ENCODE data around the gene ZNF75A. TPM values are rescaled to one million over a fixed set of nuclear protein-coding genes. Genes with fewer than 3 reads are reported as not detected.
"Not testable (repeated sequence)": the region's sequence is repeated elsewhere in the genome, so short reads cannot be mapped to it uniquely, and the experiment has no call there.

ZNF75A gene
- polyA plus RNA-seq = 27.1 TPM

DNA sequence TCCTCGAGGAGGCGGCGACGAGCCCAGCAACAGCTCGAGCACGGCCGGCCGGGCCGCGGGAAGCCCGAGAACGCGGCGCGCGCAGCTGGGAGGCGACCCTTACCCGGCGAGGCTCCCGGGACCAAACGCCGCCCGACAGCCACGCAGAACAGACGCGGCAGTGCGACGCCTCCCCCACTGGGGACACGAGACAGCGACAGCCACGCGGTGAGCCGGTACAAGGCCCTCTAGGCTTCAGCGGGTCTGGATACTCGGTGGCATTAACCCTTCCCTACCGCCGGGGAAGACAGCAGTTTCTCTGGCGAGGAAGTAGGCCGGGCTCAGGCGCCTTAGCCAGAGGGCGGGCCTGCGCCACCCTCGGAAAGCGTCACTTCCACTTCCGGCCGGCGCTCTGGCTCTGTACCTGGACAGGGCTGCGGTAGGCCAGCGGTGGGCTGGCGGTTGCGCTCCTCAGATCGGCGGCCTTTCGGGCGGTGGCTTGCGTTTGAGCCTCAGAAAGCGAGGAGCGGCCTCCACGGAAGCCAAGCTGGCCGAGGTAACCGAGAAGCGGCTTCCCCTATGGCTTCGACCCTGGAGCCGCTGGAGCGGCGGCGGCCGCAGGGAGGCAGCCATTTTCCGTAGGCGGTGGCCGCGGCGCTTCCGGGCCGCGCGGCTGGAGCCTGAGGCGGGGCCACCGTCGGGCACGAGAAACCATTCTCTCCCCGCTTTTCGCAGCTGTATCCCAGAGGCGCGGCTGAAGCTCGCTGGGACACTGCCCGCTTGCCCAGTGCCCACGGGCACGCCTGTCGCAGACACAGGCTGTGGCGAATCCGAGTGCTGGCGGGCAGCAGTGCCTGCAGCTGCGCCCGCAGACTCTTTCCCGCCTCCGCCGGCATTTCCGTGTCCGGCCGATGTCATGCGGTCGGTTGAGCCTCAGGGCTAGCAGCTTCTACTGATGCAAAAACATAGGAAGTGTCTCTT, at the start of gene ZNF75A, which contains the start of gene TIGD7:
TSS of gene ZNF75A (plus strand) at position 389 of the 960 bp plus-strand sequence. CDS start 2,932 bp downstream, outside the sequence.
TSS of gene TIGD7 (minus strand) at position 322 of the 960 bp plus-strand sequence. CDS start 4,816 bp downstream, outside the sequence.
- Mint-ChIP-seq H3K27ac (peak within 1 kb of the TSS; percentile 87 to 91 (median 88)), H3K4me1 (peaks cover 11 to 12% (median 11%) of the 10 kb centered on the region in 3 donors), H3K27me3 (no peaks in the 10 kb centered on the region), H3K4me3 (peak within 1 kb of the TSS; percentile 87 to 92 (median 90)), H3K9me3 (peaks cover 4 to 26% (median 22%) of the 10 kb centered on the region in 3 donors), H3K36me3 (peaks cover 23% of the 10 kb centered on the region)

DNA sequence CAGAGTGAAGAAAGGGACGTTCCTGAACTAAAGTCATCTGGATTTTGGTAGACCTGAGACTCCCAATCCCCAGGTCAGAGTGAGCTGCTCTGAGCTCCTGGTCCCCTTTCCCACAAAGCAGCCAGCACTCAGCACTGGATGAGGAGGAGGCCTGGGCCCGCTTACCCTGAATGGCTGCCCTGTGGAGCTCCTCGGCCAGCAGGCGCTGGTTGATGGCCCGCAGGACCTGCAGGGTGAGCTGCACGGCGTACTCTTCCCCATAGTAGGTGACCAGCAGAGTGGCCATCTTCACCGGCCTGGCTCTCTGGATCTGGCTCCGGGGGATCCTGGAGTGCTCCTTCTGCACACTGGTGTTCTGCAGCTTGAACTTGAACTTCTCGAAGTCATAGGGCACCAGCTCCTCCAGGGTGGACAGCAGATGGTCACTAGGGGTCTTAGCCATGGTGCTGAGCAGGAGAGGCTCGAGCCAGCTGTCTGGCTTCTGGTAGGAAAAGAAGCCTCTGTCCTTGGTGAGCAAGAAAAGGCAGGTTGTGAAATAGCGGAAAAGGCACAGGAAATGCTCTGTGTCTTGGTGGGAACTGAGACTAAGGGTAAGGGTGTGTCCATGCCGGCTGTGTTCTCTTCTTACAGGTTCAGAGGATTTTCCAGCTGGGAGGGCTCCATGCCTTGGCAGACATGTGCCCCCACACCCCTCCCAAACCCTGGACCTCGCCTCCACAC, 49.0 kb upstream of the ZNF75A start, which contains the start of gene MEFV:
TSS of gene MEFV (minus strand) at position 488 of the 720 bp plus-strand sequence. CDS start at position 442, 46 bp downstream.
- no peak within 1 kb of the TSS for H3K4me3 Mint-ChIP-seq

DNA sequence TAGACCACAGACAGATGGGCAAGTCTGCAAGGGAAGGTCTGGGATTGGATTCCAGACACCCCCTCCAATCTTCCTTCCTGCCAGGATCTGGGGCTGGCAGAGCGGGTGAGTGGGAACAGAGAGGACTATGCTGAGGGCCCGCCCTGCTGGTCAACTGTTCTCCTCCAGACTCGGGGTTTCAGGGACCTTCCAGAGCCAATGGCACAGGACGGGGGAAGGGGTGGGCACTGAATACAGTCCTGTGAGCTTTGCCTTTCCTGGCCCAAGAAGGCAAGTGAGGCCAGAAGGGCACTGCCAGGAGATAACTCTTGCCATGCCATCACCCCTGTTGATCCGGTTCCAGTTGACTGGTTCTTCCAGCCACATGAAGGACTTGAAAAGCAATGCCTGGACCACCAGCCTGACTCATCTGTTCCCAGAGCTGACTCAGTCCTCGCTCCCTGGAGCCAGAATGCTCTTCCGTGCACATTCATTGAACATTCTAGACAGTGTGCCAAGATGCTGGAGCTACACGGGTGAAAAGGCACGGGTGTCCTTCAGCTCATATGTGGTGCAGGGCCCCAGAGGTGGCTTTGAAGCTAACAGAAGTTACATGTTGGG, 48.3 kb upstream of the ZNF75A start:
- Mint-ChIP-seq H3K27me3 (peaks cover 2% of the 10 kb centered on the region), H3K4me3 (no peak overlapping the region), H3K9me3 (no peaks in the 10 kb centered on the region), H3K4me1 (peaks cover 0 to 2% (median 2%) of the 10 kb centered on the region in 3 donors), H3K36me3 (no peaks in the 10 kb centered on the region), H3K27ac (no peak overlapping the region)

More for the DNA sequence above, 49.0 kb upstream of the ZNF75A start, which contains the start of gene MEFV:
- Mint-ChIP-seq H3K27me3 (peaks cover 2% of the 10 kb centered on the region), H3K9me3 (no peaks in the 10 kb centered on the region), H3K27ac (no peak within 1 kb of the TSS), H3K36me3 (no peaks in the 10 kb centered on the region), H3K4me1 (peaks cover 0 to 1% (median 0%) of the 10 kb centered on the region in 3 donors)

DNA sequence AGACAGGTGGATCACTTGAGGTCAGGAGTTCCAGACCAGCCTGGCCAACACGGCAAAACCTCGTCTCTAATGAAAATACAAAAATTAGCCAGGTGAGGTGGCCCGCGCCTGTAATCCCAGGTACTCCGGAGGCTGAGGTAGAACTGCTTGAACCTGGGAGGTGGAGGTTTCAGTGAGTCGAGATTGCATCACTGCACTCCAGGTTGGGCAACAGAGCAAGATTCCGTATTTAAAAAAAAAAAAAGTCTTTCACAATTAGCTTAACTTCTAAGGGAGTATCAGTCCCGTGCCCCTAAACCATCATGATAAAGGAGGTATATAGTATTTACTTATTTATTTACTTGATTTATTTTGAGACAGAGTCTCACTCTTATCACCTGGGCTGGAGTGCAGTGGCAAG, 45.5 kb upstream of the ZNF75A start:
- Mint-ChIP-seq H3K27ac (no peak overlapping the region), H3K27me3 (peaks cover 2% of the 10 kb centered on the region), H3K9me3 (peaks cover 0 to 4% (median 0%) of the 10 kb centered on the region in 3 donors), H3K4me1 (peaks cover 0 to 9% (median 7%) of the 10 kb centered on the region in 3 donors), H3K36me3 (peaks cover under 1% of the 10 kb centered on the region), H3K4me3 (no peak overlapping the region)

DNA sequence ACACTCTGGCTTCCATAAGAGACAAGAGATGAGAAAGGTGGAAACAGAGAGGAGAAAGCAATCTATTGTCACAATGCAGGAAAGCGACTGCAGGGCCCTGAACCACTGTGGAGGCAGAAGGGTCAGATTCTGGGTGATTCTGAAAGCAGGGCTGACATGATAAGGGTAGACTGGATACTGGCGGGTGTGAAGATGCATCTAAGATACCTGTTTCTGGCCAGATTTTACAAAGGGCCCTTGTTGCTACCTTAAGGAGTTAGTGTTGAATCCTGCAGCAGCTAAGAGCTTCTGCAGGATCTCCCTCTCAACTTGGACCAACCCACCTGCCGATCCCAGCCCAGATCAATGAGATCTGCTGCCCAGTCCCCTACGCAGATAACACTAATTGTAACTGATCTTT, 42.8 kb upstream of the ZNF75A start:
- Mint-ChIP-seq H3K27me3 (peaks cover 2% of the 10 kb centered on the region), H3K9me3 (peaks cover 0 to 4% (median 0%) of the 10 kb centered on the region in 3 donors), H3K27ac (peak overlapping the region; percentile 26 to 96 (median 57))

DNA sequence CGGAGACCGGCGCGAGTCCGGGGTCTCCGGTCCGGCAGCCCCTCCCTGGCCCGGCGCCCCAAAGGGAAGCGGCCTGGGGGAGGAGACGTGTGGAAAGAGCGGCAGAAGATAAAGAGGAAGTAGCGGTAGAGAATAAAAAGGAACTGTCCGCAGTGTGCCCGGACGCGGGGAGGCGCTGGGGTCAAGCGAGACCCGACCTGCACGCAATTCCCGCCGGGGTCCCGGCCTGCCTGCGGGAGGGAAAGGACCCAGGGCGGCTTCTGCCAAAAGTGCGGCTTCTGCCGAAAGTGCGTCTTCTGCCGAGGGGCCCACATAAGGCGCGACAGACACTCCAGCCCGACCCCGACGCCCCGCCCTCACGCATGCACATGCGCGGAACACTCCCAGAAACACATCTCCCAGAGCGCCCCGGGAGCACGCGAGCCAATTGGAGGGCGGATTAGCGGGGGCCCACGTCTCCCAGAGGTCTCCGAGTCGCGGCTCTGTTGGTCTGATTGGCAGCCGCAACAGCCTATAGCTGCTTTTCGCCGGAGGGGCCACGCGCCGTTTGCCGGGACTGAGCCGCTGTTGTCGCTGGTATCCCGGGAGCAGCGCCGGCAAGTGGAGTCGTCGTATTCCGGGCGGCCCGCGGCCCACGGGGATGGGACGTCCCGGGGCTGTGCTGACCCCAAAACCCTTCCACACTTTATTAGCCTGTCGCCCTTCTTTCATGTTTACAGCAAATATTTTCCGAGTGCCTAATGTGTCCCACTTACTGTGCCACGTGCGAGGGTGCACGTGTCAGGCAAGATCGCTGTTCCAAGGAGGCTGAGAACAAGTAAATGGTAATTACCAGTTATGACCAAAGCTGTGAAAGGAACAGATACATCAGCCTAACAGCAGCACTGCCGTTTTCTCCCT, 40.9 kb upstream of the ZNF75A start:
- H3K4me1 Mint-ChIP-seq = peaks cover 7 to 14% (median 11%) of the 10 kb centered on the region in 3 donors
- peak overlapping the region; percentile 77 to 99 (median 96) for H3K4me3 Mint-ChIP-seq
- H3K9me3 Mint-ChIP-seq = peaks cover 0 to 4% (median 3%) of the 10 kb centered on the region in 3 donors
- H3K27me3 Mint-ChIP-seq = no peaks in the 10 kb centered on the region
- peaks cover 4% of the 10 kb centered on the region for H3K36me3 Mint-ChIP-seq
- H3K27ac Mint-ChIP-seq = peak overlapping the region; percentile 57 to 96 (median 95)

More for the DNA sequence above, 42.8 kb upstream of the ZNF75A start:
- Mint-ChIP-seq H3K4me1 (peaks cover 7 to 11% (median 7%) of the 10 kb centered on the region in 3 donors), H3K4me3 (peak overlapping the region; percentile 83 to 98 (median 92)), H3K36me3 (peaks cover 1% of the 10 kb centered on the region)

DNA sequence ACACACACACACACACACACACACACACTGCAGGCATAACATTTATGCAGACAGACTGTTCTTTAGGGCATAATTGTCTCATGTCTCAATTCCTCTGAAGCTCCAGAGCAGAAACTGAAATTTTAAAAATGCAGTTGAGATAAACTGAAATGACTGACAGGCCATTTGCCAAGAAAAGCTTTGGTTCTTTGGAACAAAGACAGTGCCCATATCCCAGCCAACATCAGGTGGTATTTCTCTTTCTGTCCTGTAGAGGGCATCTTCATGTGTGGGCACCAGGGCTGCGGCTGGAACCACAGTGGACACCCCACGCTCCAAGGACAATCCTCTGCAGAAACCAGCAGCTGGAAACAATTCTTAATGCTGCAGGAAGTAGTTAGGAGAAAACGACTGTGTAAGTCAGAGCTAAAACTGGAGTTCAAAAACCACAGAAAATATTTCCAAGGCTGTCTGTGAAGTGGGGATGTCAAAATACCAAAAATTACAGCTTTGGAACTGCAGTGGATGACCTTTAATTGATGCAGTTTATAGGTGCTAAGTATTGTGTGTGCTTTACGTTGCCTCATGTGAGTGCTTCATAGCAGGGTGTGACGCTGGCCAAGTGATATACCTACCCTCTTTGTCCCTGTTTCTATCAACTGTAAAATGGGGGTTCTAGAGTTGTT, 38.3 kb upstream of the ZNF75A start:
- Mint-ChIP-seq H3K27ac (peak overlapping the region in 1 of 3 donors; percentile 64), H3K27me3 (no peaks in the 10 kb centered on the region), H3K4me1 (peaks cover 6 to 12% (median 11%) of the 10 kb centered on the region in 3 donors), H3K9me3 (peaks cover 0 to 6% (median 3%) of the 10 kb centered on the region in 3 donors), H3K4me3 (peak overlapping the region in 1 of 4 donors; percentile 74), H3K36me3 (peaks cover 5% of the 10 kb centered on the region)

DNA sequence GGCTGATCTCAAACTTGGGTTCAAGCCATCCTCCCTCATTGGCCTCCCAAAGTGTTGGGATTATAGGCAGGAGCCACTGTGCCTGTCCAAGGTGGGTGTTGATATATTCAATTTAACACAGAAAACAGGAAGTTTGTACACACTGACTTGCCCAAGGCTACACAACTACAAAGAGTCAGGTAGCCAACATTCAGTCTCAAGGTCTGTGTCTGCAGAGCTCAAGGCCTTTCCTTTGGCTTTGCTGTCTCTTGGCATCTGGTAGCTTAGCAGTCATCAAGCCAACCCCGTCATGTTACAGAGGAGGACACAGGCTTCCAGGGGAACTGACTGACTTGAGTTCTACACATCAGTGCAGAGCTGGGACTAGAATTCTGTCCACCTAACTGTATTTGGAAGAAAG, 37.0 kb upstream of the ZNF75A start:
- Mint-ChIP-seq H3K27me3 (no peaks in the 10 kb centered on the region), H3K27ac (peak overlapping the region in 1 of 3 donors; percentile 73), H3K4me1 (peaks cover 4 to 11% (median 10%) of the 10 kb centered on the region in 3 donors), H3K4me3 (no peak overlapping the region), H3K36me3 (peaks cover 5% of the 10 kb centered on the region), H3K9me3 (peaks cover 0 to 6% (median 3%) of the 10 kb centered on the region in 3 donors)

DNA sequence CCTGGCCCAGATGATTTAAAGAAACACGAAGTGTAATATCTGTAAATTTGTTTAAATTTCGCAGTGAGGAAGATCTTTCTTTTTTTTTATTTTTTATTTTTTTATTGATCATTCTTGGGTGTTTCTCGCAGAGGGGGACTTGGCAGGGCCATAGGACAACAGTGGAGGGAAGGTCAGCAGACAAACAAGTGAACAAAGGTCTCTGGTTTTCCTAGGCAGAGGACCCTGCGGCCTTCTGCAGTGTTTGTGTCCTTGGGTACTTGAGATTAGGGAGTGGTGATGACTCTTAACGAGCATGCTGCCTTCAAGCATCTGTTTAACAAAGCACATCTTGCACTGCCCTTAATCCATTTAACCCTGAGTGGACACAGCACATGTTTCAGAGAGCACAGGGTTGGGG, 34.6 kb upstream of the ZNF75A start:
- H3K27me3 Mint-ChIP-seq, H3K9me3 Mint-ChIP-seq, H3K36me3 Mint-ChIP-seq, H3K27ac Mint-ChIP-seq, H3K4me3 Mint-ChIP-seq: not testable (repeated sequence)
- peaks cover 0 to 11% (median 6%) of the 10 kb centered on the region in 3 donors for H3K4me1 Mint-ChIP-seq

DNA sequence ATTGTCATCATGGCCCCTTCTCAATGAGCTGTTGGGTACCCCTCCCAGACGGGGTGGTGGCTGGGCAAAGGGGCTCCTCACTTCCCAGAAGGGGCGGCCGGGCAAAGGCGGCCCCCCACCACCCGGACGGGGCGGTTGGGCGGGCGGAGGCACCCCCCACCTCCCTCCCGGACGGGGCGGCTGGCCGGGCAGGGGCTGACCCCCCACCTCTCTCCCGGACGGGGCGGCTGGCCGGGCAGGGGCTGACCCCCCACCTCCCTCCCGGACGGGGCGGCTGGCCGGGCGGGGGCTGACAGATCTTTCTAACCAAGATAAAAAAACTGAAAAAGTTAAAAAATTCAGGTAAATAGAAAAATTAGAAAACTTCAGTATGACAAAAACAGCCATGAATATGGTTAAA, 34.0 kb upstream of the ZNF75A start:
- H3K27ac Mint-ChIP-seq, H3K36me3 Mint-ChIP-seq, H3K4me3 Mint-ChIP-seq, H3K27me3 Mint-ChIP-seq, H3K9me3 Mint-ChIP-seq: not testable (repeated sequence)
- peaks cover 0 to 11% (median 6%) of the 10 kb centered on the region in 3 donors for H3K4me1 Mint-ChIP-seq

DNA sequence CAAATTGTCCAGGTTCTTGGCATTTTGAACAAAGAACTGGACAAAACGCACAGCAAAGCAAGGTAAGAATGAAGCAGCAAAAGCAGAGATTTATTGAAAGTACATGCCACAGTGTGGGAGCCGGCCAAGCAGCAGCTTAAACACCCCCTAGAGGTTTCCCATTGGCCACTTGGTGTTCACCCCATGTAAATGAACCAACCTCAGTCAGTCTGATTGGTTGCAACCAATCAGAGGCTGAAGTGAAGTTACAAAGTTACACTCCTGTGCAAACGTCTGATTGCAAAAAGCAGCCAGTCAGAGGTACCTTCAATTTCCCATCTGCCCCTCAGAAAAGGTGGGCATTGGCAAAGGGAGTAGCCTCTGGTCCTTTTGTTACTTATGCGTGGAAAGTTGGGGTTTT, 30.8 kb upstream of the ZNF75A start:
- no peak overlapping the region for H3K27ac Mint-ChIP-seq
- H3K9me3 Mint-ChIP-seq = peaks cover 0 to 5% (median 4%) of the 10 kb centered on the region in 3 donors

DNA sequence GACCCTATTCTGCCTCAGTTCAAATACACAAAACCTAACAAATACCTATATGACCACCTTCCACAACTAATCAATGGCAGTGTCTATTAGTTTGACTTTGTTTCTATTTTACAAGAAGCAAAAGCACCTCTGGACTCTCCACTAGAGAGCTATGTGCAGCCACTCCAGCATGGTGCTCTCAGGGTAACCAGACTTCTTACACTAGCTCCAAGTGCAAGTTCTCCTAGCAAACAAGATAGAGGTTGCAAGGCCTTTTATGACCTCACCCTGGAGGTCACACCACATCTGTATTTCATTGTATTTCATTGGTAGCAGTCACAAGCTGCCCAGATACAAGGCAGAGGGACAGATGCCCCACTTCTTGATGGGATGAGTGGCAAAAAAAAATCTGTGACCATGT, 30.4 kb upstream of the ZNF75A start:
- Mint-ChIP-seq H3K4me3 (peak overlapping the region in 1 of 4 donors; percentile 38), H3K4me1 (peaks cover 0 to 4% (median 0%) of the 10 kb centered on the region in 3 donors), H3K9me3 (peaks cover 0 to 5% (median 3%) of the 10 kb centered on the region in 3 donors), H3K36me3 (no peaks in the 10 kb centered on the region), H3K27ac (no peak overlapping the region), H3K27me3 (no peaks in the 10 kb centered on the region)

More for the DNA sequence above, 30.8 kb upstream of the ZNF75A start:
- H3K27me3 Mint-ChIP-seq = no peaks in the 10 kb centered on the region
- no peak overlapping the region for H3K4me3 Mint-ChIP-seq
- no peaks in the 10 kb centered on the region for H3K36me3 Mint-ChIP-seq
- H3K4me1 Mint-ChIP-seq = peaks cover 0 to 4% (median 0%) of the 10 kb centered on the region in 3 donors

DNA sequence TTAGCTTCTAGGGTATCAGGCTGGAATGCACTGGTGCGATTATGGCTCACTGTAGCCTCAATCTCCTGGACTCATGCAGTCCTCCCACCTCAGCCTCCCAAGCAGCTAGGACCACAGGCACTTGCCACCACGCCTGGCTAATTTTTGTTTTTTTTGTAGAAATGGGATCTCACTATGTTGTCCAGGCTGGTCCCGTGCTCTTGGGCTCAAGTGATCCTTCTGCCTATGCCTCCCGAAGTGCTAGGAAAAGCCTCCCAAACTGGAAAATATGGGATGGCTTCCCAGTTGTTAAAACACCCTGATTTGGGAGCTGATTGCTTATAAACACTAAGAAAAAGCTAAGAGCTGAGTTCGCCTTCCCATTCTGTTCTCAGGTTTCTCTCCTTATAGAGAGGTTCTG, 28.6 kb upstream of the ZNF75A start:
- no peaks in the 10 kb centered on the region for H3K36me3 Mint-ChIP-seq
- peaks cover 0 to 4% (median 0%) of the 10 kb centered on the region in 3 donors for H3K4me1 Mint-ChIP-seq
- no peak overlapping the region for H3K27ac Mint-ChIP-seq
- peaks cover 0 to 5% (median 2%) of the 10 kb centered on the region in 3 donors for H3K9me3 Mint-ChIP-seq
- H3K27me3 Mint-ChIP-seq = no peaks in the 10 kb centered on the region
- H3K4me3 Mint-ChIP-seq = peak overlapping the region in 1 of 4 donors; percentile 3

All from IgD-negative memory B cell (primary cell).